OCI-LY7 (cell line): ENCODE results near the gene SDCBP2. TPM values are rescaled to one million over a fixed set of nuclear protein-coding genes. Genes with fewer than 3 reads are reported as not detected.

Experiments
- BruUV-seq: library from RNA; stranded (reverse); fragments of 400-500 nt; replicated peaks from 2 replicates; lab custom pipeline; 2021; lab: Mats Ljungman, UMichigan
- CTCF ChIA-PET: fragments of 300-600 bp; sonication (Branson Sonifier 250); formaldehyde crosslinking; loops from one replicate; lab custom pipeline; 2022; ENCODE audit warnings: antibody characterized with exemption; ENCODE audit not compliant: unreplicated experiment; lab: Charles Lee
- POLR2A ChIA-PET: fragments of 300-600 bp; sonication (Branson Sonifier 250); formaldehyde crosslinking; loops from one replicate; lab custom pipeline; 2022; ENCODE audit warnings: antibody characterized with exemption; lab: Charles Lee
- DNase-seq: peaks from one replicate; pipeline ENCODE4 v3.0.0-alpha.2; 2015; ENCODE audit warnings: low spot score
- H2AFZ ChIP-seq: fragments of 200-600 bp; sonication (generic), shearing (Covaris generic); 2 replicates; pipeline ENCODE4 v1.6.1; 2014; ENCODE audit warnings: mild to moderate bottlenecking, antibody characterized with exemption, low read length, moderate library complexity
- H3K27ac ChIP-seq: fragments of 200-600 bp; sonication (generic); 2 replicates; pipeline ENCODE4 v1.5.1; 2014; ENCODE audit warnings: mixed run types, low read depth, mild to moderate bottlenecking, moderate library complexity, low read length, inconsistent platforms; ENCODE audit not compliant: poor library complexity, severe bottlenecking
- H3K36me3 ChIP-seq: fragments of 200-600 bp; sonication (generic); 2 replicates; pipeline ENCODE4 v1.6.1; 2014; ENCODE audit warnings: mild to moderate bottlenecking, antibody characterized with exemption, low read length, moderate library complexity, mixed read lengths; ENCODE audit not compliant: insufficient read depth
- H3K4me1 ChIP-seq: fragments of 200-600 bp; sonication (generic); 2 replicates; pipeline ENCODE4 v1.5.1; 2014; ENCODE audit warnings: mild to moderate bottlenecking, low read length; ENCODE audit not compliant: insufficient read depth, poor library complexity, severe bottlenecking
- H3K4me2 ChIP-seq: fragments of 200-600 bp; sonication (generic); 2 replicates; pipeline ENCODE4 v1.6.1; 2014; ENCODE audit warnings: mild to moderate bottlenecking, low read length
- H3K4me3 ChIP-seq: fragments of 200-600 bp; sonication (generic); 2 replicates; pipeline ENCODE4 v1.5.1; 2014; ENCODE audit warnings: mild to moderate bottlenecking, low read depth, low read length; ENCODE audit not compliant: poor library complexity, severe bottlenecking
- H3K79me2 ChIP-seq: fragments of 200-600 bp; sonication (generic); 2 replicates; pipeline ENCODE4 v1.6.1; 2016; ENCODE audit warnings: low read depth, mild to moderate bottlenecking, low read length, moderate library complexity, mixed read lengths; ENCODE audit not compliant: insufficient read depth
- H3K9me2 ChIP-seq: fragments of 200-600 bp; sonication (generic); 2 replicates; pipeline ENCODE4 v1.6.1; 2016; ENCODE audit warnings: mild to moderate bottlenecking, low read length, mixed read lengths; ENCODE audit not compliant: insufficient read depth
- H3K9me3 ChIP-seq: fragments of 200-600 bp; sonication (generic); 2 replicates; pipeline ENCODE4 v1.6.1; 2014; ENCODE audit warnings: mild to moderate bottlenecking, mixed run types, low read length, mixed read lengths
- H4K20me1 ChIP-seq: fragments of 200-600 bp; sonication (generic); 2 replicates; pipeline ENCODE4 v1.6.1; 2014; ENCODE audit warnings: mild to moderate bottlenecking, antibody characterized with exemption, low read length, moderate library complexity, mixed read lengths; ENCODE audit not compliant: insufficient read depth
- CTCF ChIP-seq: fragments of 200-600 bp; sonication (generic); conservative IDR thresholded peaks from 2 replicates; pipeline ENCODE4 v1.5.1; 2014; ENCODE audit warnings: mild to moderate bottlenecking, antibody characterized with exemption, low read length, moderate library complexity, mixed read lengths
- EZH2phosphoT487 ChIP-seq: fragments of 200-600 bp; sonication (generic); IDR thresholded peaks from 2 replicates; pipeline ENCODE4 v1.6.1; 2018; ENCODE audit warnings: low read depth, borderline replicate concordance, mild to moderate bottlenecking, mixed run types, antibody characterized with exemption, low read length, moderate library complexity, mixed read lengths
- intact Hi-C: fragments of 100-400 bp; cut with micrococcal nuclease; formaldehyde crosslinking; loops from one replicate; pipeline ENCODE4 v1.10.0; 2022; ENCODE audit not compliant: unreplicated experiment
- total RNA-seq, 2 experiments: library from RNA; depleted of rRNA in 1 of 2; stranded (reverse); fragments of >200 nt in 1 of 2; shearing (Covaris generic) in 1 of 2; gene quantifications; 2 replicates each; pipeline ENCODE4 v1.2.3, GENCODE V29; 2014 to 2022

The SDCBP2 gene
- total RNA-seq, 2 experiments from 2014 or later, result 1.8 to 2.6 TPM

- ChIA-PET CTCF (no interaction called here), POLR2A (no interaction called here)
- intact Hi-C loops, result no loop called here
- H3K9me3 ChIP-seq, result no peaks in the 10 kb centered on the region
- no peak for TF ChIP-seq CTCF
- no peak for TF ChIP-seq EZH2phosphoT487
- no peaks in the 10 kb centered on the region for H4K20me1 ChIP-seq
- no peak overlapping the region for H2AFZ ChIP-seq
- H3K9me2 ChIP-seq, result no peaks in the 10 kb centered on the region
- H3K4me3 ChIP-seq, result no peak overlapping the region
- H3K36me3 ChIP-seq, result no peaks in the 10 kb centered on the region
- no peaks in the 10 kb centered on the region for H3K79me2 ChIP-seq
- no peak for DNase-seq
- no peaks in the 10 kb centered on the region for H3K4me1 ChIP-seq
- H3K27ac ChIP-seq, result no peak overlapping the region
- BruUV-seq, result no TSS peak
- H3K4me2 ChIP-seq, result no peak overlapping the region
Observed at GRCh38 chr20:1272368-1273100, 56.4 kb downstream of the SDCBP2 start.

GRCh38 chr20:1269850-1270249, 59.1 kb downstream of the SDCBP2 start:
- Histone ChIP-seq H2AFZ (no peak overlapping the region), H3K27ac (no peak overlapping the region), H3K4me2 (no peak overlapping the region), H4K20me1 (no peaks in the 10 kb centered on the region), H3K36me3 (no peaks in the 10 kb centered on the region), H3K4me3 (no peak overlapping the region), H3K4me1 (no peaks in the 10 kb centered on the region), H3K79me2 (no peaks in the 10 kb centered on the region), H3K9me2 (no peaks in the 10 kb centered on the region), H3K9me3 (no peaks in the 10 kb centered on the region)
- intact Hi-C loops, result no loop called here
- no peak for DNase-seq
- TF ChIP-seq CTCF (no peak), EZH2phosphoT487 (no peak)
- POLR2A ChIA-PET, result interaction anchor here (0.7 to 1.1 kb wide), 2 partner anchors 137 to 381 kb away, joined by 3 to 4 read pairs; no protein-coding TSS in a partner anchor
- CTCF ChIA-PET, result interaction anchor here (0.6 kb wide), 1 partner anchor 315 kb away, joined by 3 read pairs; no protein-coding TSS in a partner anchor
- no TSS peak for BruUV-seq

GRCh38 chr20:1269235-1269634, 59.7 kb downstream of the SDCBP2 start:
- intact Hi-C loops, result no loop called here
- H3K27ac ChIP-seq, result no peak overlapping the region
- TF ChIP-seq CTCF, result no peak
- no peak for TF ChIP-seq EZH2phosphoT487
- H2AFZ ChIP-seq, result no peak overlapping the region
- H3K9me2 ChIP-seq, result no peaks in the 10 kb centered on the region
- ChIA-PET CTCF (no interaction called here), POLR2A (no interaction called here)
- no peaks in the 10 kb centered on the region for H3K36me3 ChIP-seq
- no peaks in the 10 kb centered on the region for H4K20me1 ChIP-seq
- no peaks in the 10 kb centered on the region for H3K9me3 ChIP-seq
- no peak overlapping the region for H3K4me3 ChIP-seq
- H3K4me1 ChIP-seq, result no peaks in the 10 kb centered on the region
- H3K4me2 ChIP-seq, result no peak overlapping the region
- H3K79me2 ChIP-seq, result no peaks in the 10 kb centered on the region
- no TSS peak for BruUV-seq
- no peak for DNase-seq
